ENCODE data around the gene TFF3.

The TFF3 gene

GRCh38 chr21:42346866-42347600, 31.8 kb upstream of the TFF3 start:
- no peak for DNase-seq (ENCODE audit: low spot score)

DNA sequence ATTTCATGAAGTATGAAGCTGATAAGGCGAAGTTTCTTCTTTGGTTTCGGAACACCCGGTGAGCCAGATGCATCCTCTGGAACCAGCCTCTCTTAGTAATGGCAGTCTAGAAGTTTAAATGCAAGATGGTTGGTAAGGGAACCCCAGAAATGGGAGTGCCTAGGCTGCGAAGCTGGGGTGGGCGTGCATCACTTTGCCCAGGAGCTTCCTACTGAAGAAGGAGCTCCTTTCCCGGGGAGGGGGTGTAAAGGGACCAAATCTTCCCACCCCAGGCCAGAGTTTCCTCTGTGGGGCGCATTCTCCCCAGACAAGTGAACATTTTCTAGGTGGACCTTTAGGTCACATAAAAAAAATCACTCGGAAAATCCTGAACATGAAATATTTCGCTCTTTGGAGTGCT, 31.2 kb upstream of the TFF3 start:
- DNase-seq (ENCODE audit: low spot score), result no peak

- DNase-seq (ENCODE audit: low spot score), result no peak
Observed at GRCh38 chr21:42344631-42345030, 29.4 kb upstream of the TFF3 start.

GRCh38 chr21:42343963-42344510, 28.8 kb upstream of the TFF3 start:
- DNase-seq (ENCODE audit: low spot score), result no peak

- DNase-seq (ENCODE audit: low spot score), result no peak
Observed at GRCh38 chr21:42343556-42343955, 28.3 kb upstream of the TFF3 start.

DNA sequence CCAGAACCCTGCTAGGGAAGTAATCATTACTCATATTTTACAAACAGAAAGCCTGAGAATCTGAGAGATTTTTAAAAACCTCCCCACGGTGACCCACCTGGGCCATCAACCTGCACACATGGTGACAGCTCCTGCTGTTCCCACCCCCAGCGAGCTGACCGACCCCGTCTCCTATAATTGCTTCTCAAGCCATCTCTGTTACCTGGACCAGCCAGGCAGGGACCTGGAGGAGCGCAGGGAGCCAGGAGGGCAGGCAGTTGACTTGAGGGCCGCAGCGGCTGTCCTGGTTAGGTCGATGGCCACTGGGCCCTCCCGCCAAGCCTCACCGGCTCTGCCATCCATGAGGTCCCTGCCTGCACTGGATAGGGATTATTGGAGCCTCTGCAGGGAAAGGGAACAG, 27.9 kb upstream of the TFF3 start:
- DNase-seq (ENCODE audit: low spot score), result no peak

DNA sequence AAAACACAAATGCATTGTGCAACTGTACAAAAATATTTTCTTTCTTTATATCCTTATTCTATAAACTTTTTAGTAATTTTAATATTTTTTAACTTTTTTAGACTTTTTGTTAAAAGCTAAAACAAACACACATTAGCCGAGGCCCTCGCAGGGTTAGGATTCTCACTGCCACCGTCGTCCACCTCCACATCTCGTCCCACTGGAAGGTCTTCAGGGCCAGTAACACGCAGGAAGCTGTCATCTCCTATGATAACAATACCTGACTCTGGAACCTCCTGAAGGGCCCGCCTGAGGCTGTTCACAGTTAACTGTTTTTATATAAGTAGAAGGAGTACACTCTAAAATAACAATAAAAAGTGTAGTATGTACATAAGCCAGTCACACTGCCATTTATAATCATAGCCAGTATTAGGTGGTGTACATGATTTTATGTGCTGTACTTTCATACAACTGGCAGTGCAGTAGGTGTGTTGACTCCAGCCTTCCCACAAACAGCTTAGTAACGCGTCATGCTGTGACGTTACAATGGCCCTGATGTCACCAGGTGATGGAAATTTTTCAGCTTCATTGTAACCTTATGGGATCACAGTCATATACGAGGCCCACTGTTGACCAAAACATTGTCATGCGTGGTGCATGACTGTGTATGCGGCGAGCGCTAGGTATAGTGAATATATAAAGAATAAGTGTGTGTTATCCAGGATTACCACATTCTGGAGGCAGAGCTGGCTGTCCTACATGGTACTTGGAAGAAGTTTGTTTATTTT, 26.8 kb upstream of the TFF3 start:
- DNase-seq (ENCODE audit: low spot score), result no peak

DNA sequence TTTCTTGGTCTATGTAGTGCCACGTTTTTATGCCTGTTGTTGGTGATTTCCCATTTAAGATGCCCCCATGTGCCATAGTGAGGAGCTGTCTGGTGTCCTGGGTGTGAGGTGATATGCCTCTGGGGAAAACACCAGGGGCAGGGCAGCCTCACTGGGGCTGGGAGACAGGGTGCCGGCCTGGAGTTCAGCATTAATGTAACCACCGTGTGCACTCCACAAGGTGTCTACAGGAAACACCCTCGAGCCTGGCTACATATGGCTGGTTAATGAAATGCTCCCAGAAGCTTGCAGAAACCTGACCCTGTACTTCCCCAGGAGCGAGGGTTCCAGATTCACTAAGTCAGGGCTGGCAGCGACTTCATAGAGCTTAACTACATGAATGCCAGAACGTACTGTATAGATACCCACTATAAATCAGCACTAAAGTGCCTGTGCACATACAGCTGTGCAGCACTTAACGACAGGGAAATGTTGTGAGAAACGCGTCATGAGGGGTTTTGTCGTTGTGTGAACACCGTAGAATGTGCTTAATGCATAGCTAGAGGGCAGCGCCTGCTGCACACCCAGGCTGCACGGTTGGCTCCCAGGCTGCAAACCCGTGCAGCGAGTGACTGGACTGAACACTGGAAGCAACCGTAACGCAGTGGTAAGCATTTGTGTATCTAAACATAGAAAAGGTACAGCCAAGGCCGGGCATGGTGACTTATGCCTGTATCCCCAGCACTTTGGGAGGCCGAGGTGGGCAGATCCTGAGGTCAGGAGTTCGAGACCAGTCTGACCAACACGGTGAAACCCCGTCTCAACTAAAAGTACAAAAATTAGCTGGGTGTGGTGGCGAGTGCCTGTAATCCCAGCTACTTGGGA, 25.2 kb upstream of the TFF3 start:
- no peak for DNase-seq (ENCODE audit: low spot score)

GRCh38 chr21:42338729-42339715, 23.8 kb upstream of the TFF3 start:
- DNase-seq (ENCODE audit: low spot score), result no peak

DNA sequence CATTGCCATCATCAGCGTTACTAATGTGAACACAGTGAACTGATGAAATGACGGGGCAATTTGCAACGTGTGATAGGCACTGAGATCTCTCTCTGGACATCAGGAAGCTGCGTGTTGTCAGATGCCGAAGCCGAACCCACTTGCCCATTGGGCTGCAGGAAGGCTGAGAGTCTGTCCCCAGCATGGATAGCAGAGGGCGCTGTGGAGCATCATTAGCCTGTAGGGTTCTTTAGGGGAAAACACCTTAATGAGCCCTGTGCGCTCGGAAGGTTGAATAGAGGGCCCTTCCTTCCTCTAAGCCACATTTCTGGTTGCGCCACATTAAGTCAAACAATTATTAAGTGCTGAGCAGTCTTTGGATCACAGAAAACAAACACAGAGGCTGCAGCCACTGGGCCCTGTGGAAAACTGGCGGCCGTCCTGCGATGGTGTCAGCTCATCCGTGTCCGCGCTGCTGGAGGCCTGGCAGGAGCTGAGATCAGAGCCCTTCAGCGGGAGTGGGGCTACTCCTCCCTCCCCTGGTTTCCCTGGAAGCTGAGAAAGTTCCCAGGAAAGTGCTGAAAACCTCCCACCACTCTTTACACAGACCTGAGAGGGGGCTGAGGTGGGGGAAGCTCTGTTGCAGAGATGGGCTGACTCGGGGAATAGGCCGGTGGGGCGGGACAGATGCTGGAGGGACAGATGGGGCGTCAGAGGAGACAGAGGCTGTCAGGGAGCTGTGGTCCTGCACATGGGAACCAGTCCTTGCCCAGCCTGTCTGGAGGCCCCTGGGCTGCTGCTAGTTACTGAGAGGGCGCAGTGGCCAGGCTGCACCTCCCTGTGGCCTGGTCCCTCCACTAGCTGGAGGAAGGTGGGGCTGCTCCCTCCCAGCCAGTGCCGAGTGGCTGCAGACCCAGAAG, 22.9 kb upstream of the TFF3 start:
- no peak for DNase-seq (ENCODE audit: low spot score)

GRCh38 chr21:42337276-42337675, 22.1 kb upstream of the TFF3 start:
- DNase-seq (ENCODE audit: low spot score), result no peak

- no peak for DNase-seq (ENCODE audit: low spot score)
Observed at GRCh38 chr21:42336054-42336453, 20.8 kb upstream of the TFF3 start.

DNA sequence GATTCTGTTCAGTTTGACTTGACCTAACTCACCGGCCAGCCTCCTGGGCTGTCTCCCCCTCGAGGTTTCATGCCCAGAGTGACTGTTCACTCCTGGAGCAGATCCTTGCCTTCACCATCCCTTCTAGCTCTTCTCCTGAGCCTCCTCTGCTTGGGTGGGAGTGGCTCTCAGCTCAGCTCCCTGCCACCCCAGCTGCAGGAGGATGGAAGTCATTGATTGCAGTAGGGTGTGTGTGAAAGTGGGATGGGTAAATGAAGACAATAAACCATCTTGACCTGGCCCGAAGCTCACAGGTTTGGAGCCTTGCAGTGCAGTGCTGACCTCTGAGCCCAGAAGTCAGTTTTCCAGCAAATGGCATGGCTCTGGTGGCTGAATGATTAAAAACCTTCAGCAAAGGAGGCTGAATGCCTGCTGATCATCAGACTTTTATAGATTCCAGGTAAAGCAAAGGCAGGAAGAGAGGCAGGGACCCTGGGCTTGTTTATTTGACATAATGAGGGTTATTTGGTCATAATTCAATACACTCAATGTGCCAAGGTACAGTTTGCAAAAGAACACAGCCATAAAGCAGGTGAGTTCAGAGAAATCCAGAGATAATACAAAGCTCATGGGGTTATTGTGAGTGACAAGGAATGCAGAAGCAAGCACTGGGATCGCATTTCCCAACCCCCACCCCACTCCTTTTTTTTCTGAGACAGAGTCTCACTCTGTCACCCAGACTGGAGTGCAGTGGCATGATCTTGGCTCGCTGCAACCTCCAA, 17.5 kb upstream of the TFF3 start:
- DNase-seq (ENCODE audit: low spot score), result no peak

DNA sequence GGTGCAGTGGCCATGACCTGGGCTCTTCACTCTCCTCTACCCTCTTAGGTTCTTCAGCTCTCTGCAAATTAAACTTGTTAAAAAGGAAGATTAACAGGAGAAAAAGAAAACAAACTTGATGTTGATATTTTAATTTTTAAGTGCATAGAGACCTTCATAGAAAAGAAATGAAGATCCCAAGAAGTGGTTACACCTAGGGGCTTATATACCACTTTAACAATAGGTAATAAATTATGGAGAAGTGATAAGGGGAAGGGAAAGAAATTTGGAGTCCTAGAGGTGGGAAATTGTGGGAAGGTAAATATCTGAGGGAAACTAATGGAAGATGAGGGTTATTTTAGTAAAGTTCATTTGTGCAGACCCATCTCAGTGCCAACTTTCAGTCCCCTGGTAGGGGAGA, 16.5 kb upstream of the TFF3 start:
- no peak for DNase-seq (ENCODE audit: low spot score)

- DNase-seq (ENCODE audit: low spot score), result no peak
Observed at GRCh38 chr21:42330380-42331371, 15.5 kb upstream of the TFF3 start.

DNA sequence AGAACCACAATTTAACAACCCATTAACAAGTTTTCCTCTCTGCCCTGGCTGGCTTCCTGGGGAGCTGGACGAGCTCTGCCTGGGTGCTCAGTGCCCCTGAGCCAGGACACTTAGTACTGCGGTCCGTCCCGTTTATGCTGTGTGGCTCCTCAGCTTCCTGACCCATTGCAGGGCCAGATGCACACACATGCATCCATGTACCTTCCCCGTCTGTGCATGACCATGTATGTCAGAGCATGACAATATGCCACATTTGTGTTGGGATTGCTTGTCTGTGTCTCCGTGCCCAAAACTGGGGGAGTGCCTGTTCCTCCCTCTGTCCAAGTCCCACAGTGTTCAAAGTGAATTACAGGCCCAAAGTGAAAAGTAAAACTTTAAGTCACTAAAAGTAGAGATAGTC, 9.7 kb upstream of the TFF3 start:
- DNase-seq (ENCODE audit: low spot score), result no peak

DNA sequence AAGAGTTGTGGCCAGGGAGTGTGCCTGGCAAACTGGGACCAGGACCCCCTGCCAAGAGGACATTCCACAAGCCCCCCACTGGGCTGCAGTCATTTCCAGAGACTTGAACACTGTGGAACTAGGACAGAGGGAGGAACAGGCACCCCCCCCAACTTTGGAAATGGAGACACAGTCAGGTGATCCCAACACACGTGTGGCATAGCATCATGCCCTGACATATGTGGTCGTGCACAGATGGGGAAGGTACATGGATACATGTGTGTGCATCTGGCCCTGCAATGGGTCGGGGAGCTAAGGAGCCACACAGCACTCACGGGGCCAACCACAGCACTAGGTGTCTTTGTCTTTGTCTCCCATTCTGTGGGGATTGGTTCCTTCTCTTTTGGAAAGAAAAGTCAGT, 6.6 kb upstream of the TFF3 start:
- no peak for DNase-seq (ENCODE audit: low spot score)

DNA sequence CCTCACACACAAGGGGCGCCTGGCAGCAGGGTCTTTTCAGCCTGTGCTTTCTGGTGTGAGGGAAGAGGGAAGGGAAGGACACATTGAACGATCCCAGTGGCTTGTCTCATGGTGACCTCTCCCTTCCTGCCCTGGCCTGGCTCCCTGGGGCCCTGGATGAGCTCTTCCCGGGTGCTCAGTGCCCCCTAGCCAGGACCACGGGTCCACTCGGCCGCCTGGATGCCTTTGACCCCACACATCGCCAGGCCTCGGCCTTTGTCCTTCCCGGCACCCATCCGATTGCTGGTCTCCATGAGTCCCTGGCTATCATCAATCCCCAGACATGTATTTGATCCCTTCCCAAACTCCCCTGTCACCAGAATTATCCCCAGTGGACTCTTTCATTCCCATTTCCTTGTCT, 6.0 kb upstream of the TFF3 start:
- DNase-seq (ENCODE audit: low spot score), result no peak

Measured in left forelimb (tissue), 1 donor.